Trophoblast cell (in vitro differentiated cells and primary cell): ENCODE measurements around the gene SNAPC1.
A peak's percentile ranks its signal among the peaks of the same experiment; 100 is the strongest.

Source experiments
- DNase-seq, 2 donors: peaks; one replicate each; pipeline ENCODE4 v3.0.0-alpha.2; 2016
- H2AFZ ChIP-seq: 2 replicates; pipeline ENCODE4 v1.6.1; 2013; ENCODE audit warnings: low read length, moderate library complexity, mild to moderate bottlenecking; ENCODE audit not compliant: insufficient read depth, poor library complexity
- H2AK5ac ChIP-seq: 2 replicates; pipeline ENCODE4 v1.6.1; 2013; ENCODE audit warnings: mild to moderate bottlenecking, low read length
- H2BK120ac ChIP-seq: 2 replicates; pipeline ENCODE4 v1.6.1; 2013; ENCODE audit warnings: low read length, mild to moderate bottlenecking, moderate library complexity; ENCODE audit not compliant: insufficient read depth, poor library complexity
- H2BK12ac ChIP-seq: 2 replicates; pipeline ENCODE4 v1.6.1; 2013; ENCODE audit warnings: mild to moderate bottlenecking, low read length, moderate library complexity
- H2BK5ac ChIP-seq: 2 replicates; pipeline ENCODE4 v1.6.1; 2013; ENCODE audit warnings: low read length, low read depth, moderate library complexity, mild to moderate bottlenecking; ENCODE audit not compliant: poor library complexity
- H3K14ac ChIP-seq: 2 replicates; pipeline ENCODE4 v1.6.1; 2013; ENCODE audit warnings: mild to moderate bottlenecking, low read length
- H3K18ac ChIP-seq: 2 replicates; pipeline ENCODE4 v1.6.1; 2013; ENCODE audit warnings: mild to moderate bottlenecking, low read length
- H3K23ac ChIP-seq: 2 replicates; pipeline ENCODE4 v1.6.1; 2013; ENCODE audit warnings: low read length
- H3K27ac ChIP-seq: 2 replicates; pipeline ENCODE4 v1.5.1; 2013; ENCODE audit warnings: low read depth, mild to moderate bottlenecking, inconsistent platforms, low read length, moderate library complexity
- H3K27me3 ChIP-seq: 2 replicates; pipeline ENCODE4 v1.6.1; 2013; ENCODE audit warnings: inconsistent platforms, mild to moderate bottlenecking, low read length, moderate library complexity; ENCODE audit not compliant: insufficient read depth
- H3K36me3 ChIP-seq, 2 experiments: 1 replicate in 1 of 2; 2 replicates in 1 of 2; pipeline ENCODE4 v1.6.1; 2013; ENCODE audit warnings: low read length in 2 of 2, mild to moderate bottlenecking in 2 of 2, moderate library complexity in 1 of 2; ENCODE audit not compliant: insufficient read depth in 2 of 2, control insufficient read depth in 1 of 2
- H3K4ac ChIP-seq: 2 replicates; pipeline ENCODE4 v1.6.1; 2013; ENCODE audit warnings: low read depth, mild to moderate bottlenecking, low read length, moderate library complexity
- H3K4me1 ChIP-seq, 2 experiments: 1 replicate in 1 of 2; 2 replicates in 1 of 2; pipeline ENCODE4 v1.6.1; 2013; ENCODE audit warnings: low read length in 2 of 2, mild to moderate bottlenecking in 2 of 2, moderate library complexity in 1 of 2; ENCODE audit not compliant: insufficient read depth in 2 of 2, control insufficient read depth in 1 of 2
- H3K4me2 ChIP-seq: 2 replicates; pipeline ENCODE4 v1.6.1; 2013; ENCODE audit warnings: inconsistent platforms, mild to moderate bottlenecking, low read length, moderate library complexity
- H3K4me3 ChIP-seq: 2 replicates; pipeline ENCODE4 v1.5.1; 2013; ENCODE audit warnings: mild to moderate bottlenecking, low read depth, low read length, inconsistent platforms
- H3K79me1 ChIP-seq: one replicate; pipeline ENCODE4 v1.6.1; 2013; ENCODE audit warnings: low read length
- H3K79me2 ChIP-seq: 2 replicates; pipeline ENCODE4 v1.6.1; 2013; ENCODE audit warnings: low read length, mild to moderate bottlenecking; ENCODE audit not compliant: control insufficient read depth, insufficient read depth, poor library complexity
- H3K9ac ChIP-seq: 2 replicates; pipeline ENCODE4 v1.6.1; 2013; ENCODE audit warnings: mild to moderate bottlenecking, low read length
- H3K9me3 ChIP-seq: 2 replicates; pipeline ENCODE4 v1.6.1; 2013; ENCODE audit warnings: low read depth, mild to moderate bottlenecking, control low read depth, inconsistent platforms, low read length; ENCODE audit not compliant: insufficient read depth
- H4K12ac ChIP-seq: 2 replicates; pipeline ENCODE4 v1.6.1; 2013; ENCODE audit warnings: low read depth, mild to moderate bottlenecking, low read length, moderate library complexity
- H4K8ac ChIP-seq: 2 replicates; pipeline ENCODE4 v1.6.1; 2013; ENCODE audit warnings: low read depth, mild to moderate bottlenecking, low read length, moderate library complexity
- H4K91ac ChIP-seq: one replicate; pipeline ENCODE4 v1.6.1; 2013; ENCODE audit warnings: low read depth, mild to moderate bottlenecking, low read length, moderate library complexity
- WGBS: extraction: QIAGEN DNeasy Blood & Tissue Kit; methylation state at CpG from one replicate; pipeline ENCODE4 v1.1.7; 2013; ENCODE audit warnings: missing lambda C conversion rate; ENCODE audit not compliant: insufficient read length, insufficient coverage; ENCODE audit errors: extremely low coverage; 5-methylcytosine and 5-hydroxymethylcytosine counted together

Gene SNAPC1

DNA sequence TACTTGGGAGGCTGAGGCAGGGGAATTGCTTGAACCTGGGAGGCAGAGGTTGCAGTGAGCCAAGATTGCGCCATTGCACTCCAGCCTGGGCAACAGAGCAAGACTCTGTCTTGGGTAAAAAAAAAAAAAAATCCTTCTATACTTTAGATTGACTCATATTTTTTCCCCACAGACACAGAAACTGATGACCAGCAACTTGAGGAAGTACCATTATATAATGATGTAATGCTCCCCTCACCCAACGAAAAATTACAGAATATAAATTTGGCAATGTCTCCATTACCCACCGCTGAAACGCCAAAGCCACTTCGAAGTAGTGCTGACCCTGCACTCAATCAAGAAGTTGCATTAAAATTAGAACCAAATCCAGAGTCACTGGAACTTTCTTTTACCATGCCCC is 24.3 kb upstream of the SNAPC1 start:
- H4K12ac ChIP-seq: no peak overlapping the region
- H3K79me2 ChIP-seq: no peaks in the 10 kb centered on the region
- no peaks in the 10 kb centered on the region for H3K4me1 ChIP-seq

DNA sequence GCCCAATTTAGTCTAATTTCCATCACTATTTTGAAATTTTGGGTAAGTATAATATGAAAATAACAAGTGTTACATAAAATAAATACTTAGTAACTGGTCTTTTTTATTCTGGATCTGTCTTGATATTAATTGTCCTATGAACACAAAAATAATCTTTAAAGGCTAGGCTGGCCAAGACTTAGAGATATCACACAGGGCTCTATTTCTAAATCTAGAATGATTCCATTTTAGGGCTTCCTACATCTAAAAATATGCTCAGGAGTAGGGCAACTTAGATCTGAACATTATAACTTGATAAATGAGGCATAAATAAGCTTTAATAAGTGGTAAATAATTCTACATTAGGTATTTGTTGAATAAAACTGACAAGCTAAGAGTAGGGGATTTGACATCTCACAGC is 23.1 kb upstream of the SNAPC1 start:
- H3K9me3 ChIP-seq: no peaks in the 10 kb centered on the region

More for the DNA sequence above, 24.3 kb upstream of the SNAPC1 start:
- Histone ChIP-seq H2AK5ac (no peak overlapping the region), H3K27me3 (no peaks in the 10 kb centered on the region), H3K9me3 (no peaks in the 10 kb centered on the region), H2AFZ (no peak overlapping the region), H2BK12ac (no peak overlapping the region), H4K91ac (no peak overlapping the region), H3K4me2 (no peak overlapping the region), H3K9ac (no peak overlapping the region), H3K27ac (no peak overlapping the region), H3K36me3 (peaks cover 23 to 45% of the 10 kb centered on the region in 2 experiments), H3K14ac (no peak overlapping the region), H3K23ac (no peak overlapping the region), H3K79me1 (no peaks in the 10 kb centered on the region), H2BK5ac (no peak overlapping the region), H3K4ac (peak overlapping the region; percentile 21), H3K18ac (no peak overlapping the region), H2BK120ac (no peak overlapping the region), H4K8ac (no peak overlapping the region), H3K4me3 (no peak overlapping the region)
- no CpG with 5 or more reads among the region's 5 CpGs for WGBS
- no peak for DNase-seq

DNA sequence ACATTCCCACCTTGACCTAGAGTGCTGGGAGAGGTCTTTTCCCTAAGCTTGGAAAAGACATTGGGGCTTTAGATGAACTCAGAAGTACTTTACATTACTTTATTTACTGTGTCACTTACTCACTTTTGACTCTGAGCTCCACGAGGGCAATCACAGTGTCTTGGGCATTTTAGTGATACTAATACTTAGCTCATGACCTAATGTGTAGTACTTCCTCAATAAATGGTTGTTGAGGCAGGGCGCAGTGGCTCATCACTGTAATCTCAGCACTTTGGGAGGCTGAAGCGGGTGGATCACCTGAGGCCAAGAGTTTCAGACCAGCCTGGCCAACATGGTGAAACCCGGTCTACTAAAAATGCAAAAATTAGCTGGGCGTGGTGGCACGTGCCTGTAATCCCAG is 19.8 kb upstream of the SNAPC1 start:
- H2BK120ac ChIP-seq: no peak overlapping the region
- no peak overlapping the region for H3K23ac ChIP-seq
- no peak overlapping the region for H2BK5ac ChIP-seq
- H3K79me1 ChIP-seq: no peaks in the 10 kb centered on the region
- no peak overlapping the region for H3K18ac ChIP-seq
- H3K27ac ChIP-seq: no peak overlapping the region
- H3K4me3 ChIP-seq: no peak overlapping the region
- no peak overlapping the region for H2AFZ ChIP-seq
- no peak overlapping the region for H4K12ac ChIP-seq
- H4K91ac ChIP-seq: no peak overlapping the region
- no peak overlapping the region for H3K4me2 ChIP-seq
- H3K4me1 ChIP-seq: no peaks in the 10 kb centered on the region
- H3K27me3 ChIP-seq: no peaks in the 10 kb centered on the region
- no peaks in the 10 kb centered on the region for H3K9me3 ChIP-seq
- no peak overlapping the region for H3K14ac ChIP-seq
- peaks cover 36 to 45% of the 10 kb centered on the region in 2 experiments for H3K36me3 ChIP-seq
- no peak for DNase-seq
- no peak overlapping the region for H3K4ac ChIP-seq
- no peak overlapping the region for H4K8ac ChIP-seq
- H3K9ac ChIP-seq: no peak overlapping the region
- H2AK5ac ChIP-seq: no peak overlapping the region
- no CpG with 5 or more reads among the region's 6 CpGs for WGBS
- no peak overlapping the region for H2BK12ac ChIP-seq
- no peaks in the 10 kb centered on the region for H3K79me2 ChIP-seq

More for the DNA sequence above, 23.1 kb upstream of the SNAPC1 start:
- no peak overlapping the region for H4K91ac ChIP-seq
- no peak overlapping the region for H2BK12ac ChIP-seq
- no peak overlapping the region for H3K14ac ChIP-seq
- H3K18ac ChIP-seq: no peak overlapping the region
- H3K9ac ChIP-seq: no peak overlapping the region
- H2BK5ac ChIP-seq: no peak overlapping the region
- no peaks in the 10 kb centered on the region for H3K79me1 ChIP-seq
- H4K12ac ChIP-seq: no peak overlapping the region
- H3K4ac ChIP-seq: no peak overlapping the region
- no peak overlapping the region for H3K27ac ChIP-seq
- no peak overlapping the region for H2AK5ac ChIP-seq
- H3K79me2 ChIP-seq: no peaks in the 10 kb centered on the region
- DNase-seq: no peak
- no peak overlapping the region for H2AFZ ChIP-seq
- no peak overlapping the region for H2BK120ac ChIP-seq
- no peak overlapping the region for H3K4me3 ChIP-seq
- H3K4me1 ChIP-seq: no peaks in the 10 kb centered on the region
- H4K8ac ChIP-seq: no peak overlapping the region
- no peak overlapping the region for H3K23ac ChIP-seq
- H3K4me2 ChIP-seq: no peak overlapping the region
- no peaks in the 10 kb centered on the region for H3K27me3 ChIP-seq
- peaks cover 25 to 45% of the 10 kb centered on the region in 2 experiments for H3K36me3 ChIP-seq

DNA sequence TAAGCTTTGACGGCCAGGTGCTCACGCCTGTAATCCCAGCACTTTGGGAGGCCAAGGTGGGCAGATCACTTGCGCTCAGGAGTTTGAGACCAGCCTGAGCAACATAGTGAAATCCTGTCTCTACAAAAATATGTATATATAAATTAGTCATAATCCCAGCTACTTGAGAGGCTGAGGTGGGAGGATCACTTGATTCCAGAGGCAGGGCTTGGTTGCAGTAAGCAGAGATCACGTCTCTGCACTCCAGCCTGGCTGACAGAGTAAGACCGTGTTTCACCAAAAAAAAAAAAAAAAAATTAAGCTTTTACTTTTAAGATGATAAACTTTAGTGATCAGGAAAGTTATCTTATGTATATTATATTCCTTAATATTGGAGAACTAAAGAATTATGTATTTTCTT is 18.0 kb upstream of the SNAPC1 start:
- no CpG with 5 or more reads among the region's 5 CpGs for WGBS
- no peak overlapping the region for H3K27ac ChIP-seq
- H3K23ac ChIP-seq: no peak overlapping the region

More for the DNA sequence above, 18.0 kb upstream of the SNAPC1 start:
- no peak overlapping the region for H3K18ac ChIP-seq
- H3K79me1 ChIP-seq: no peaks in the 10 kb centered on the region
- no peak overlapping the region for H2AFZ ChIP-seq
- no peaks in the 10 kb centered on the region for H3K79me2 ChIP-seq
- no peaks in the 10 kb centered on the region for H3K9me3 ChIP-seq
- no peak overlapping the region for H3K14ac ChIP-seq
- H2BK120ac ChIP-seq: no peak overlapping the region
- H4K12ac ChIP-seq: no peak overlapping the region
- no peak overlapping the region for H3K4me3 ChIP-seq
- no peak overlapping the region for H3K4ac ChIP-seq
- H2AK5ac ChIP-seq: no peak overlapping the region
- DNase-seq: no peak
- no peak overlapping the region for H4K91ac ChIP-seq
- peaks cover 30 to 34% of the 10 kb centered on the region in 2 experiments for H3K36me3 ChIP-seq
- no peak overlapping the region for H2BK12ac ChIP-seq
- H3K27me3 ChIP-seq: no peaks in the 10 kb centered on the region
- H4K8ac ChIP-seq: no peak overlapping the region
- H3K9ac ChIP-seq: no peak overlapping the region
- no peak overlapping the region for H2BK5ac ChIP-seq
- H3K4me1 ChIP-seq: no peaks in the 10 kb centered on the region
- no peak overlapping the region for H3K4me2 ChIP-seq
